HG02623 (cell line): Measurements from ENCODE around the gene TPPP.

Experiments used
- ATAC-seq: cut with Tn5 transposase; IDR thresholded peaks from one replicate; pipeline ENCODE4 v1.9.1; 2021; ENCODE audit warnings: moderate library complexity; ENCODE audit not compliant: unreplicated experiment

Gene TPPP

DNA sequence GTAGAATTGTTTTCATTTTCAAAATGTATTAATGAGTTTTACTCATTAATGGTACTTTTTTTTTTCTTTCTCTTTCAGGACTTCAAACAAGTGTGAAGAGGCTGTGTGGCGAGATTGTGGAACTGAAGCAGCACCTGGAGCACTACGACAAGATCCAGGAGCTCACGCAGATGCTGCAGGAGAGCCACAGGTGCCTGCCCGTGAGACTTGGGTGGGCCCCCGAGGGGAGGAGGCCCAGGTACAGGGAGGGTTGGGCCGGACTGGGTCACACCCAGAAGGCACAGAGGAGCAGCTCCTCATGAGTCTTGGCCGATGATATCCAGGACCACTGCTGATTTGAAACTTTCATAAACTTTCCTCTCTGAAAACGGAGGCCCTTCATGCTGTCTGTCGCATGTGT, 45.4 kb downstream of the TPPP start:
- ATAC-seq = no peak

- no peak for ATAC-seq
Measured at GRCh38 chr5:647311-647710, 45.8 kb downstream of the TPPP start.

DNA sequence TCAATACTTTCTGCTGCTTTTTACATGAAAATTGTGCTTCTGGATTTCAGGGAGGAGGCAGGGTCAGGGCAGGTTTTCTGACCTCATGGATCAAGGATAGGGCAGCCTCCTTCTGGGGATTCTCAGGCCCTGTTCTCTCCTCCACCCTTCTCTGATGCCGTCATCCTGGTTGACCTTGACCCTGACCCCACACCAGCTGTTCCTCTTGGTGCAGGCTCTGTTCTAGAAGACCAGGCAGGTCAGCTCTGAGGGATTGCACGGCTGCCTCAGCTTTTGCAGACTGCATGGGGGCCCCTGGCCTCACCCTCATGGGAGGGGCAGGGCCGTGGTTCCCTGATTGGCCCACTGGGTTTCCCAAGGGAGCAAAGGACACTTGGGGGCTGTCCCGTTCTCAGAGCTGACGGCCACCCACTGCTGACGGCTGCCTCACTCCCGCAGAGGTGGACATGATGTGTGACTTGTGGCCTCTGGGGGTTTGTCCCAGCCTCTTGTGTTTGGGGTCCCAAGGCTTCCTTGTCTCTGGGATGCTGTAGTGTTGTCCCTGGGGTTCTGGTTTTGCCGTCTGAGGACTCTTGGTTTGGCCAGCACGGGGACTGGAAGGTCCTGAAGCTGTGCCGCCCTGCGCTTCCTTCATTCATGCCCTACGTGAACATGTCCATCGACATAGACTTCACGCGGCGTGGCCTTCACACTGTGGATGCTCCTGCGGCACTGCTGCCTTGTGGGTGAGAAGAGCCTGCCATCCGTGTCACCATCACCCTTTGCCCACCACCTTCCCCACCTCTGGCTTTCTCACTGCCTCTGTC, 46.6 kb downstream of the TPPP start:
- ATAC-seq = no peak

GRCh38 chr5:645421-645820, 47.7 kb downstream of the TPPP start:
- ATAC-seq = no peak

DNA sequence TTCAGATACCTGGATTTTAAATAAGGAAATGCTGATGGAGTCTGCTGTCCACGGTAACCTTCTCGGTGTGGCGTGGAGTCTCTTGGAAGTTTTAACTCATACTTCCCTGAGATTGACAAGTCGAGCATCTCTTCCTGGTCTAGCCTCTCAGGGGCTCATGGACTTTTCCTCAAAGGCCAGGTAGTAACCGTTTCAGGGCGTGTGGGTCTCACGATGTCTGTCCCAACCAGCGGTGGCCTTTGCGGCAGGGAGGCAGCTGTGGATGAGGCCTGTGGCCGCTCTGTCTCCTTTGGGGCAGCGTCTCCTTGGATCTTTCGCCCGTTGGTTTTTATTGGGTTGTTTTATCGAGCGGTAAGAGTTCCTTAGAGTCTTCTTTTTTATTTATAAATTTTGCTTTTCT, 48.2 kb downstream of the TPPP start:
- no peak for ATAC-seq

DNA sequence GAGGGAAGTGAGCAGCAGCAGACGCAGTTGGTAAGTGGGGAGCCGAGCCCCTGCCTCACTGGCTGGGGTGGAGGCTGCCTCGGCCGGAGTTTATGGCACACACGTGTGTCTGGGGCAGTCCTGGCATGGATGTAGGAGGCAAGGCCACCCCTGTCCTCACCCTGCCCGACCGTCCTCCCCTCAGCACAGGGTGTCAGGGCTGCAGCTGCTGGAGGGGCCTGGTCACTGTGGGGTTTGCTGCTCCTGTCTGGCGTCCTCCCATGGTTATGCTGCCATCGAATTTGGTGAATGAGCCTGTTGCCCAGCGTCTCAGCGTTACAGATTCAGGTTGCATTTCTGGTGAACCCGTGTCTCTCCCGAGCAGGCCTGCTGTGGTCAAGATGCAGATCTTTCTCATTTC, 48.6 kb downstream of the TPPP start:
- ATAC-seq = no peak

DNA sequence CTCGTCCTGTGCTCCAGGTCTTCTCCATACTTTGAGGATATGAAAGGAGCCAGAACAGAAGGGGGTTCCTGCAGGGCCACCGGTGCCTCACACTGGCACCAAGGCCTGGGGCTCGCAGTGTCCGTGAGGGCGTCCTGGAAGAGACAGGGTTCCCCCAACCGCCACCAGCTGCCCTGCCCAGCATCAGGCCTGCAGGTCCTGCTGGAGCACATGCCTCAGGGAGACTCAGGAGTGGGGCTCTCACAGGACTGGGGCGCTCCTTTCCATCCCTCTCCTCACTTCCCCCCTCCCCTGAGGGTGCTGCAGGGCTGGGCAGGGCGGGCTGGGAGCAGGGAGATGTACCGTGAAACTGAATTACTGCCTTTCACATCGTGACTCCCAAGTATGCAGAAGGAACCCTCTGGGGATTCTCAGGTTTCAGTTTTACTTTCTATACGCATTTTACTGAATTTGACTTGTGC, 49.3 kb downstream of the TPPP start:
- peak; percentile 68 for ATAC-seq

DNA sequence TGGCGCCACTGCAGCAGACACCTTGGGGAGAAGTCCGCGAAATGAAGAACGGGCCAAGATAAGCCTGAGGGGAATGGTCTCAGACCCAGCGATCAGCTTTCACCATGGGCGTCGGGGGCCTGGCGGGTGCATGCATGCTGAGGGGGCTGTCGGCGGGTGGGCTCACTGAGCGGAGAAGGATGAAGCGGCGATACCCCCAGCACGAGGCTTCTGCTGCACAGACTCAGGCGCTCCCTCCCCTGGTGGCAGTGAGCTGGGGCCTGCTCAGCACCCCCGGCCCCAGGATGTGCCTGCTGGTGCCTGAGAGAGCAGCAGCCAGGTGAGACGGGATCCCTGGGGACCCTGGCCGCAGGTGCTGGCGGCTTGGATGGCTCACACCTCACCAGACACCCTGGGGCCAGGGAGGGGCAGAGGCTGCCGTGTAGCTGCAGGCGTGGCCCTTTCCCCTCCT, 49.8 kb downstream of the TPPP start:
- no peak for ATAC-seq

DNA sequence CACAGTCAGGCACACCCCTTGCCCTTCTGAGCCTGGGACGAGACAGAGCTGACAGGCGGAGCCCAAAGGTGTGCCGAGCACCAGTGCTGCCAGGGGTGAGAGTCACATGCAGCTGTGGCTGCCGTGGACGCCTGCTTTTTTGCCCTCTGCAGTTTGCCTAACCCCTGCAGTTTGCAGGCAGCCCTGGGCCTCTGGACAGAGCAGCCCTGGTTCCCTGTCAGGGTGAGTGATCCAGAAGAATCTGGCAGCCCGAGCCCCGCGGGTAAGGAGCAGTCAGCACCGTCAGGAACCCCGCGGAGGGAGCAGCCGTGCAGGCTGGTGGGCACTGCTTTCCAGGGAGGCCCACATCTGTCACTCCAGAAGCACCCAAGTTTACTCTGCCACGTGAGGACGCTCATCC, 50.7 kb downstream of the TPPP start:
- no peak for ATAC-seq

GRCh38 chr5:641331-641765, 51.8 kb downstream of the TPPP start:
- ATAC-seq = no peak

GRCh38 chr5:640461-641330, 52.5 kb downstream of the TPPP start:
- no peak for ATAC-seq

GRCh38 chr5:639584-640213, 53.5 kb downstream of the TPPP start:
- ATAC-seq = no peak

DNA sequence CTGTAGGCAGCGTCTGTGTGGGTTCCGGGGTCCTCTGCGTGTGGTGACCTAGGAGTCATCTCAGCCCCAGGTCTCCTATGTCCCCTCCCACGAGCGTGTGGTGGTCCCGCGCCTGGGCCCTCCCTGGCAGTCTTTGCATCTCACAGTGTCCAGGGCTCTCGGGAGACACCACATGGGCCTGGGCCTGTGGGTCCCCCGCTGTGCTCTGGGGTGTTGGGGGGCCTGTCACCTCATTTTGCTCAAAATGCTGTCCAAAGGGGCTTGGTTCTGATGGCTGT, 54.0 kb downstream of the TPPP start:
- no peak for ATAC-seq

GRCh38 chr5:638501-639252, 54.5 kb downstream of the TPPP start:
- ATAC-seq = no peak

GRCh38 chr5:637581-638450, 55.3 kb downstream of the TPPP start:
- no peak for ATAC-seq

- no peak for ATAC-seq
Measured at GRCh38 chr5:636951-637350, 56.2 kb downstream of the TPPP start.

DNA sequence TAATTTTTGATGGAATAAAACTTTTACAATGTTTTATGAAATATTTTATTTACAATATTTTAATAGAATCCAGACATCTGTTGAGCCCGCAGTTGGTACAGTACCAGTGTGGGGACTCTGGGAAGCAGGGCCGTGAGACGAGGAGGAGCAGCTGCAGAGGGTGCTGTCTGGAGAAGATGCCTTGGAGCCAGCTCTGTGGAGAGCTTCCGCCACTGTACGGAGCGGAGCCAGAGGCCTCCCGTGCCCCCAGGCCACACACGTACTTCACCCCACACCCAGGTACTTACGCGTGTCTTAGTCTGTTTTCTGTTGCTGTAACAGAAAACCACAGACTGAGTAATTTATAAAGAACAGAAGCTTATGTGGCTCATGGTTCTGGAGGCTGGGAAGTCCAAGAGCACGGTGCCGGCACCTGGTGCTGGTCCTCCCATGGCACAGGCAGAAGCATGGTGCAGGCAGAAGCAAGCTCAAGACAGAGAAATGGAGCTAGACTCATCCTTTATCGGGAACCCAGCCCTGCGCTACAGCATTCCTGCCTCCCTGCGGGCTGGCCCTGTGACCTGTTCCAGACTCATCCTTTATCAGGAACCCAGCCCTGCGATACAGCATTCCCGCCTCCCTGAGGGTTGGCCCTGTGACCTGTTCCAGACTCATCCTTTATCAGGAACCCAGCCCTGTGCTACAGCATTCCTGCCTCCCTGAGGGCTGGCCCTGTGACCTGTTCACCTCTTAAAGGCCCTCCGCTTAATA, 57.7 kb downstream of the TPPP start:
- ATAC-seq = no peak

DNA sequence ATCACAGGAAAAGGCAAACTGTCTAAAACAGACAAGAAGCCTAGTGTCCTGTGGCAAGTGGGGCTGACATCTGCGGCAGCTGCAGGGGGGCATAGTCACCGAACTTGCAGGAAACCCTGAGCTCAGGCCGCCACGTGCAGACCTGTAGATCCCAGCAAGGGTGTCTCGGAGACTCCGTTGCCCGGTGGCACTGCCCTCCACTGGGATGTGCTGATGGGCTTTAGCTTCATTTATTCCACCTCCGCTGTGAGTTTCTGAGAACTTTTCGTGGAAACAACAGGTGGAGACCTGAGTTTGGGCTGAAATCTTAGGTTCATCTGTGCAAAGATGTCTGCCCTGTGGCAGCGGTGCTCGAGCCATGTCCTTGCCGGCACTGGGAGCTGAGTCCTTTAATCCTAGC, 59.0 kb downstream of the TPPP start:
- ATAC-seq = no peak

- no peak for ATAC-seq
Measured at GRCh38 chr5:633501-633955, 59.6 kb downstream of the TPPP start.
